Prostate gland (tissue), 2 donors: ENCODE measurements around the gene TRAPPC2. TPM values are rescaled to one million over a fixed set of nuclear protein-coding genes. Genes with fewer than 3 reads are reported as not detected.

Experiments used
- DNase-seq: peaks from one replicate; pipeline ENCODE4 v3.0.0-alpha.2; 2019; ENCODE audit warnings: low spot score
- H3K27ac ChIP-seq, 2 donors: fragments of 200-600 bp; sonication (generic); 2 replicates each; pipeline ENCODE4 v1.5.1; 2017 to 2019
- H3K27me3 ChIP-seq: fragments of 200-600 bp; sonication (generic); replicated peaks from 2 replicates; pipeline ENCODE4 v1.5.1; 2019; ENCODE audit not compliant: insufficient read depth
- H3K36me3 ChIP-seq, 2 donors: fragments of 200-600 bp; sonication (generic); 1 replicate in 1 of 2; 2 replicates in 1 of 2; pipeline versions ENCODE4 v1.5.1 to v1.8.1; 2017 to 2019
- H3K4me1 ChIP-seq: fragments of 200-600 bp; sonication (generic); replicated peaks from 2 replicates; pipeline ENCODE4 v1.5.1; 2019
- H3K4me3 ChIP-seq, 2 donors: fragments of 200-600 bp; sonication (generic); 2 replicates each; pipeline ENCODE4 v1.5.1; 2017 to 2019
- H3K9me3 ChIP-seq: fragments of 200-600 bp; sonication (generic); 2 replicates; pipeline ENCODE4 v1.5.1; 2017
- POLR2A ChIP-seq: fragments of 450-650 bp; IDR thresholded peaks from one replicate; pipeline ENCODE4 v1.6.1; 2016; ENCODE audit warnings: antibody characterized with exemption, mild to moderate bottlenecking
- POLR2AphosphoS5 ChIP-seq: sonication (generic); formaldehyde crosslinking; IDR thresholded peaks from one replicate; pipeline ENCODE4 v1.6.1; 2017; ENCODE audit warnings: antibody characterized with exemption
- WGBS: methylation state at CpG from one replicate; pipeline ENCODE4 v1.1.5; 2018; 5-methylcytosine and 5-hydroxymethylcytosine counted together
- intact Hi-C: fragments of 100-400 bp; cut with DNase I; formaldehyde crosslinking; loops from one replicate; pipeline ENCODE4 v1.14.2; 2022
- total RNA-seq, 2 donors: library from RNA; depleted of rRNA; stranded (reverse); fragments of >200 nt; gene quantifications; one replicate each; pipeline ENCODE4 v1.1.0, GENCODE V29; 2016
- TF ChIP-seq, protein P1 (sequence below), 4 experiments: fragments of 200-600 bp in 2 of 4; fragments of 450-650 bp in 2 of 4; sonication (generic) in 2 of 4; IDR thresholded peaks; 1 replicate in 3 of 4; 2 replicates in 1 of 4; pipeline ENCODE4 v1.5.1; 2016 to 2019; ENCODE audit warnings: antibody characterized with exemption in 4 of 4, mild to moderate bottlenecking in 2 of 4, moderate library complexity in 2 of 4

Gene TRAPPC2
- total RNA-seq, 2 donors from 2014 or later: 15.6 to 20.2 TPM

GRCh38 chrX:13691841-13692371, 42.5 kb downstream of the TRAPPC2 start:
- TF ChIP-seq POLR2AphosphoS5 (no peak), POLR2A (no peak)
- TF ChIP-seq, protein P1, sequence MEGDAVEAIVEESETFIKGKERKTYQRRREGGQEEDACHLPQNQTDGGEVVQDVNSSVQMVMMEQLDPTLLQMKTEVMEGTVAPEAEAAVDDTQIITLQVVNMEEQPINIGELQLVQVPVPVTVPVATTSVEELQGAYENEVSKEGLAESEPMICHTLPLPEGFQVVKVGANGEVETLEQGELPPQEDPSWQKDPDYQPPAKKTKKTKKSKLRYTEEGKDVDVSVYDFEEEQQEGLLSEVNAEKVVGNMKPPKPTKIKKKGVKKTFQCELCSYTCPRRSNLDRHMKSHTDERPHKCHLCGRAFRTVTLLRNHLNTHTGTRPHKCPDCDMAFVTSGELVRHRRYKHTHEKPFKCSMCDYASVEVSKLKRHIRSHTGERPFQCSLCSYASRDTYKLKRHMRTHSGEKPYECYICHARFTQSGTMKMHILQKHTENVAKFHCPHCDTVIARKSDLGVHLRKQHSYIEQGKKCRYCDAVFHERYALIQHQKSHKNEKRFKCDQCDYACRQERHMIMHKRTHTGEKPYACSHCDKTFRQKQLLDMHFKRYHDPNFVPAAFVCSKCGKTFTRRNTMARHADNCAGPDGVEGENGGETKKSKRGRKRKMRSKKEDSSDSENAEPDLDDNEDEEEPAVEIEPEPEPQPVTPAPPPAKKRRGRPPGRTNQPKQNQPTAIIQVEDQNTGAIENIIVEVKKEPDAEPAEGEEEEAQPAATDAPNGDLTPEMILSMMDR (IDR thresholded peaks at IDR 0.05): no peak
- no peak overlapping the region for H3K4me3 ChIP-seq
- intact Hi-C loops: no loop called here
- WGBS: 74% methylated on average over 7 of the region's 7 CpGs
- DNase-seq: no peak
- no peaks in the 10 kb centered on the region for H3K27me3 ChIP-seq
- no peaks in the 10 kb centered on the region for H3K4me1 ChIP-seq
- H3K36me3 ChIP-seq: no peaks in the 10 kb centered on the region
- H3K27ac ChIP-seq: no peak overlapping the region
- no peaks in the 10 kb centered on the region for H3K9me3 ChIP-seq

GRCh38 chrX:13690836-13691235, 43.6 kb downstream of the TRAPPC2 start:
- Histone ChIP-seq H3K27ac (no peak overlapping the region), H3K4me1 (no peaks in the 10 kb centered on the region), H3K4me3 (no peak overlapping the region), H3K9me3 (no peaks in the 10 kb centered on the region), H3K27me3 (no peaks in the 10 kb centered on the region), H3K36me3 (no peaks in the 10 kb centered on the region)
- intact Hi-C loops: no loop called here
- no peak for TF ChIP-seq POLR2A
- TF ChIP-seq POLR2AphosphoS5: no peak
- TF ChIP-seq, protein P1 (IDR thresholded peaks at IDR 0.05): no peak
- 52% methylated on average over 3 of the region's 3 CpGs for WGBS
- no peak for DNase-seq

DNA sequence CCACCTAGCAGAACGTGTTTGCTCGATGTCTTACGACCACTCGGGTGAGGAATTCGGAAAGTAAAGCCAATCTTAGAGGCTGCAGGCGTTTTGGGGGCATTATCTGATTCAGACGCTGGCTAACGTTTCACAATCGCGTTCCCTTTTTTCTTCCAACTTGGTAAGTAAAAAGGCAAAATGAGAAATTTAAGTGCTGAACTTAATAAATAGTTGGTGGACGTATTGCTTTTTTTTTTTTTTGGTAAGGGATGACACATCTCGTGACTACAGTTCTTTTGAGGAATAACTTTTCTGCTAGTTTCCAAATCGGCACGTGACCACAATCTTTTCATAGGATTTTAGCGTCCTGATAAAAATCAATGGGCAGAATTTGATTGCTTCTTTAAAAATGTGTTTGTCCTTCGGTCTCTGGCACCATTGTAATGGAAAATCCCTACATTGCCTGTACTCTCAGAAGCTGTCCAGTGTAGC, 44.6 kb downstream of the TRAPPC2 start:
- peak overlapping the region; percentile 56 to 66 for H3K4me3 ChIP-seq
- no peak for TF ChIP-seq POLR2AphosphoS5
- TF ChIP-seq, protein P1 (IDR thresholded peaks at IDR 0.05): no peak
- TF ChIP-seq POLR2A: no peak
- no peak for DNase-seq
- no peaks in the 10 kb centered on the region for H3K9me3 ChIP-seq
- H3K36me3 ChIP-seq: no peaks in the 10 kb centered on the region
- no peaks in the 10 kb centered on the region for H3K4me1 ChIP-seq
- H3K27me3 ChIP-seq: no peaks in the 10 kb centered on the region
- under 1% methylated on average over 16 of the region's 16 CpGs for WGBS
- peak overlapping the region; percentile 90 to 94 for H3K27ac ChIP-seq
- intact Hi-C loops: loop anchor here (2.0 kb wide), 1 partner anchor 45 kb away; the partner anchor contains the start of genes OFD1 and TRAPPC2

DNA sequence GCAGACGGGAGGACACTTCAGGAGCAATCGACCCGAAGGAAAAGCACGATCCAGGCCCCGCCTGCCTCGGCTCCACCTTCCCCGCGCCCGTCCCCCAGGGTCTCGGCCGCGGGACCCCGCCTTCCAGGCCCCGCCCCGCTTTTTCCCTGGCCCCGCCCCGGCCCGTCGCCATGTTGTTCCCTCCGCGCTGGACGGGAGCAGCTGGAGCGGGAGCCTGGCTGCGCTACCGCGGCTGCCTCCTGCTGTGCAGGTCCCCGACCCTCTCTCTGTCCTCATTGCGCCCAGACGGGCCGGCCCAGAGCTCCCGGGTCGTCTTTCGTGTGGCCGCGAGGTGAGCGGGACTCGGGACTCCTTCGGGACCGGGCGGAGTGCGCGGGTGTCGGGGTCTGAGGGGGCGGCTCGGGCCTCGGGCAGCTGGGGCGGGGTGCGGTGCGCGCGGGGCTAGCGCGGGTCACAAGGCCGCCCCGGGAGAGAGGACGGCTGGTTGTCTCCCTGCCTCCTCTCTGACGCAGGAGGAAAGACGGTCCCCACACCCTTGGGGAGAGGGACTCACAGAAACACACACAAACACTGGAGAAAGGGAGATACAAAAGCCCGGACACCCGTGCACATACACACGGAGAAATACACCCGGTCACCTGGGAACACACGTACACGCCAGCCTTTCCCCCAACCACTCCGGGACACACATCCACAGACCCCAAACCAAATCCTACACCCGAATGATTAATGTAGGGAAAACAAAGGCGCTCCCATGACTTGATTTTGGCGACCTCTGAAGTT, 45.3 kb downstream of the TRAPPC2 start, which contains the start of gene RAB9A:
Gene RAB9A, plus strand, starts transcription at position 171 of the 783 bp plus-strand sequence. CDS start 19,619 bp downstream, outside the sequence.
- no peaks in the 10 kb centered on the region for H3K27me3 ChIP-seq
- peak; percentile 80 for TF ChIP-seq POLR2AphosphoS5
- TF ChIP-seq, protein P1 (IDR thresholded peaks at IDR 0.05): no peak
- peak; percentile 87 for TF ChIP-seq POLR2A
- 0% methylated on average over 12 of the region's 68 CpGs for WGBS
- H3K27ac ChIP-seq: peak within 1 kb of the TSS; percentile 90 to 94
- H3K4me3 ChIP-seq: peak within 1 kb of the TSS; percentile 56 to 66
- no peaks in the 10 kb centered on the region for H3K36me3 ChIP-seq
- DNase-seq: peak; percentile 77
- no peaks in the 10 kb centered on the region for H3K9me3 ChIP-seq
- H3K4me1 ChIP-seq: no peaks in the 10 kb centered on the region
- intact Hi-C loops: loop anchor here (2.0 kb wide), 1 partner anchor 46 kb away; the partner anchor contains the start of genes OFD1 and TRAPPC2
